ENCODE results near the gene FBXO11.
"Not testable (repeated sequence)": the region's sequence is repeated elsewhere in the genome, so short reads cannot be mapped to it uniquely, and the experiment has no call there.

Gene FBXO11

GRCh38 chr2:47937677-47938076 lies 31.4 kb upstream of the FBXO11 start:
- CTCF ChIA-PET: no interaction called here
- H3K27ac ChIP-seq: no peak overlapping the region
- DNase-seq (ENCODE audit: low spot score): no peak
- no peak for TF ChIP-seq CTCF (conservative IDR thresholded peaks at IDR 0.05; ENCODE audit: low read depth)
- POLR2A ChIA-PET (ENCODE audit: low non-redundant PET): no interaction called here

- TF ChIP-seq CTCF (conservative IDR thresholded peaks at IDR 0.05; ENCODE audit: low read depth): no peak
- no peak overlapping the region for H3K27ac ChIP-seq
- DNase-seq (ENCODE audit: low spot score): no peak
- ChIA-PET CTCF (no interaction called here), POLR2A (ENCODE audit: low non-redundant PET) (no interaction called here)
Measured at GRCh38 chr2:47935071-47935470, 28.8 kb upstream of the FBXO11 start.

- no peak for DNase-seq (ENCODE audit: low spot score)
- ChIA-PET CTCF (interaction anchor here (0.7 kb wide), 1 partner anchor 26 kb away, joined by 3 read pairs; no protein-coding TSS in a partner anchor), POLR2A (ENCODE audit: low non-redundant PET) (no interaction called here)
- H3K27ac ChIP-seq: no peak overlapping the region
- no peak for TF ChIP-seq CTCF (conservative IDR thresholded peaks at IDR 0.05; ENCODE audit: low read depth)
Measured at GRCh38 chr2:47918043-47918442, 11.7 kb upstream of the FBXO11 start.

- ChIA-PET POLR2A (ENCODE audit: low non-redundant PET) (interaction anchor here (0.6 kb wide), 1 partner anchor 11 kb away, joined by 4 read pairs; no protein-coding TSS in a partner anchor), CTCF (no interaction called here)
- no peak for DNase-seq (ENCODE audit: low spot score)
- no peak overlapping the region for H3K27ac ChIP-seq
- no peak for TF ChIP-seq CTCF (conservative IDR thresholded peaks at IDR 0.05; ENCODE audit: low read depth)
Measured at GRCh38 chr2:47917276-47917961, 11.1 kb upstream of the FBXO11 start.

GRCh38 chr2:47916412-47916811 lies 10.1 kb upstream of the FBXO11 start:
- TF ChIP-seq CTCF (conservative IDR thresholded peaks at IDR 0.05; ENCODE audit: low read depth): no peak
- no peak overlapping the region for H3K27ac ChIP-seq
- DNase-seq (ENCODE audit: low spot score): no peak
- ChIA-PET CTCF (interaction anchor here (0.6 kb wide), 1 partner anchor 958 kb away, joined by 3 read pairs; no protein-coding TSS in a partner anchor), POLR2A (ENCODE audit: low non-redundant PET) (no interaction called here)

GRCh38 chr2:47910662-47911061 lies 4.4 kb upstream of the FBXO11 start:
- CTCF ChIA-PET; DNase-seq (ENCODE audit: low spot score); POLR2A ChIA-PET (ENCODE audit: low non-redundant PET); H3K27ac ChIP-seq: not testable (repeated sequence)

- no peak for DNase-seq (ENCODE audit: low spot score)
- no peak for TF ChIP-seq CTCF (conservative IDR thresholded peaks at IDR 0.05; ENCODE audit: low read depth)
- CTCF ChIA-PET: no interaction called here
- POLR2A ChIA-PET (ENCODE audit: low non-redundant PET): no interaction called here
- H3K27ac ChIP-seq: no peak overlapping the region
Measured at GRCh38 chr2:47908682-47909081, 2.4 kb upstream of the FBXO11 start.
